NCI-H524 treated with DMSO at 0.1 percent for 48 hours (cell line): ENCODE measurements around the gene LRRC8C.

Source experiments
- DNase-seq: peaks from one replicate; lab custom pipeline; 2025; lab: John Stamatoyannopoulos, UW

The LRRC8C gene

GRCh38 chr1:89733748-89734147, 100.8 kb downstream of the LRRC8C start:
- no peak for DNase-seq

GRCh38 chr1:89734442-89734841, 101.5 kb downstream of the LRRC8C start:
- DNase-seq = no peak

- DNase-seq = no peak
Measured at GRCh38 chr1:89735479-89735878, 102.6 kb downstream of the LRRC8C start.

- no peak for DNase-seq
Measured at GRCh38 chr1:89736937-89737733, 104.2 kb downstream of the LRRC8C start.

GRCh38 chr1:89737985-89738510, 105.1 kb downstream of the LRRC8C start:
- DNase-seq = no peak

- no peak for DNase-seq
Measured at GRCh38 chr1:89739013-89739843, 106.3 kb downstream of the LRRC8C start.

- no peak for DNase-seq
Measured at GRCh38 chr1:89739844-89740216, 106.9 kb downstream of the LRRC8C start.

GRCh38 chr1:89743788-89744187, 110.9 kb downstream of the LRRC8C start:
- no peak for DNase-seq

GRCh38 chr1:89746424-89747149, 113.7 kb downstream of the LRRC8C start:
- DNase-seq = no peak

GRCh38 chr1:89753761-89754160, 120.8 kb downstream of the LRRC8C start:
- DNase-seq = no peak

- DNase-seq = no peak
Measured at GRCh38 chr1:89754518-89754917, 121.6 kb downstream of the LRRC8C start.

GRCh38 chr1:89755591-89755990, 122.7 kb downstream of the LRRC8C start:
- no peak for DNase-seq

GRCh38 chr1:89757532-89757931, 124.6 kb downstream of the LRRC8C start:
- no peak for DNase-seq

GRCh38 chr1:89758156-89758555, 125.2 kb downstream of the LRRC8C start:
- DNase-seq = no peak

- no peak for DNase-seq
Measured at GRCh38 chr1:89759036-89759435, 126.1 kb downstream of the LRRC8C start.

GRCh38 chr1:89760496-89760895, 127.6 kb downstream of the LRRC8C start:
- DNase-seq = no peak

GRCh38 chr1:89761338-89761737, 128.4 kb downstream of the LRRC8C start:
- no peak for DNase-seq

GRCh38 chr1:89761901-89762300, 129.0 kb downstream of the LRRC8C start:
- DNase-seq = no peak

- DNase-seq = no peak
Measured at GRCh38 chr1:89762386-89762778, 129.5 kb downstream of the LRRC8C start.

GRCh38 chr1:89762779-89763648, 130.1 kb downstream of the LRRC8C start:
- peak; percentile 7 for DNase-seq

- DNase-seq = no peak
Measured at GRCh38 chr1:89763649-89763986, 130.7 kb downstream of the LRRC8C start.

- no peak for DNase-seq
Measured at GRCh38 chr1:89765774-89766173, 132.9 kb downstream of the LRRC8C start.
